Trophoblast cell (in vitro differentiated cells and primary cell): Measurements from ENCODE around the gene PCBD1.

Experiments used
- DNase-seq, 2 donors: peaks; one replicate each; pipeline ENCODE4 v3.0.0-alpha.2; 2016
- H2AFZ ChIP-seq: 2 replicates; pipeline ENCODE4 v1.6.1; 2013; ENCODE audit warnings: low read length, moderate library complexity, mild to moderate bottlenecking; ENCODE audit not compliant: insufficient read depth, poor library complexity
- H2AK5ac ChIP-seq: 2 replicates; pipeline ENCODE4 v1.6.1; 2013; ENCODE audit warnings: mild to moderate bottlenecking, low read length
- H2BK120ac ChIP-seq: 2 replicates; pipeline ENCODE4 v1.6.1; 2013; ENCODE audit warnings: low read length, mild to moderate bottlenecking, moderate library complexity; ENCODE audit not compliant: insufficient read depth, poor library complexity
- H2BK12ac ChIP-seq: 2 replicates; pipeline ENCODE4 v1.6.1; 2013; ENCODE audit warnings: mild to moderate bottlenecking, low read length, moderate library complexity
- H2BK5ac ChIP-seq: 2 replicates; pipeline ENCODE4 v1.6.1; 2013; ENCODE audit warnings: low read length, low read depth, moderate library complexity, mild to moderate bottlenecking; ENCODE audit not compliant: poor library complexity
- H3K14ac ChIP-seq: 2 replicates; pipeline ENCODE4 v1.6.1; 2013; ENCODE audit warnings: mild to moderate bottlenecking, low read length
- H3K18ac ChIP-seq: 2 replicates; pipeline ENCODE4 v1.6.1; 2013; ENCODE audit warnings: mild to moderate bottlenecking, low read length
- H3K23ac ChIP-seq: 2 replicates; pipeline ENCODE4 v1.6.1; 2013; ENCODE audit warnings: low read length
- H3K27ac ChIP-seq: 2 replicates; pipeline ENCODE4 v1.5.1; 2013; ENCODE audit warnings: low read depth, mild to moderate bottlenecking, inconsistent platforms, low read length, moderate library complexity
- H3K27me3 ChIP-seq: 2 replicates; pipeline ENCODE4 v1.6.1; 2013; ENCODE audit warnings: inconsistent platforms, mild to moderate bottlenecking, low read length, moderate library complexity; ENCODE audit not compliant: insufficient read depth
- H3K36me3 ChIP-seq, 2 experiments: 1 replicate in 1 of 2; 2 replicates in 1 of 2; pipeline ENCODE4 v1.6.1; 2013; ENCODE audit warnings: low read length in 2 of 2, mild to moderate bottlenecking in 2 of 2, moderate library complexity in 1 of 2; ENCODE audit not compliant: insufficient read depth in 2 of 2, control insufficient read depth in 1 of 2
- H3K4ac ChIP-seq: 2 replicates; pipeline ENCODE4 v1.6.1; 2013; ENCODE audit warnings: low read depth, mild to moderate bottlenecking, low read length, moderate library complexity
- H3K4me1 ChIP-seq, 2 experiments: 1 replicate in 1 of 2; 2 replicates in 1 of 2; pipeline ENCODE4 v1.6.1; 2013; ENCODE audit warnings: low read length in 2 of 2, mild to moderate bottlenecking in 2 of 2, moderate library complexity in 1 of 2; ENCODE audit not compliant: insufficient read depth in 2 of 2, control insufficient read depth in 1 of 2
- H3K4me2 ChIP-seq: 2 replicates; pipeline ENCODE4 v1.6.1; 2013; ENCODE audit warnings: inconsistent platforms, mild to moderate bottlenecking, low read length, moderate library complexity
- H3K4me3 ChIP-seq: 2 replicates; pipeline ENCODE4 v1.5.1; 2013; ENCODE audit warnings: mild to moderate bottlenecking, low read depth, low read length, inconsistent platforms
- H3K79me1 ChIP-seq: one replicate; pipeline ENCODE4 v1.6.1; 2013; ENCODE audit warnings: low read length
- H3K79me2 ChIP-seq: 2 replicates; pipeline ENCODE4 v1.6.1; 2013; ENCODE audit warnings: low read length, mild to moderate bottlenecking; ENCODE audit not compliant: control insufficient read depth, insufficient read depth, poor library complexity
- H3K9ac ChIP-seq: 2 replicates; pipeline ENCODE4 v1.6.1; 2013; ENCODE audit warnings: mild to moderate bottlenecking, low read length
- H3K9me3 ChIP-seq: 2 replicates; pipeline ENCODE4 v1.6.1; 2013; ENCODE audit warnings: low read depth, mild to moderate bottlenecking, control low read depth, inconsistent platforms, low read length; ENCODE audit not compliant: insufficient read depth
- H4K12ac ChIP-seq: 2 replicates; pipeline ENCODE4 v1.6.1; 2013; ENCODE audit warnings: low read depth, mild to moderate bottlenecking, low read length, moderate library complexity
- H4K8ac ChIP-seq: 2 replicates; pipeline ENCODE4 v1.6.1; 2013; ENCODE audit warnings: low read depth, mild to moderate bottlenecking, low read length, moderate library complexity
- H4K91ac ChIP-seq: one replicate; pipeline ENCODE4 v1.6.1; 2013; ENCODE audit warnings: low read depth, mild to moderate bottlenecking, low read length, moderate library complexity
- WGBS: extraction: QIAGEN DNeasy Blood & Tissue Kit; methylation state at CpG from one replicate; pipeline ENCODE4 v1.1.7; 2013; ENCODE audit warnings: missing lambda C conversion rate; ENCODE audit not compliant: insufficient read length, insufficient coverage; ENCODE audit errors: extremely low coverage; 5-methylcytosine and 5-hydroxymethylcytosine counted together

Gene PCBD1

GRCh38 chr10:70834441-70835151, 53.8 kb downstream of the PCBD1 start:
- Histone ChIP-seq H3K4me1 (peaks cover 13 to 24% of the 10 kb centered on the region in 2 experiments), H3K23ac (no peak overlapping the region), H3K4ac (no peak overlapping the region), H2BK120ac (no peak overlapping the region), H3K27ac (no peak overlapping the region), H3K14ac (no peak overlapping the region), H3K79me1 (peaks cover 7% of the 10 kb centered on the region), H2AFZ (no peak overlapping the region), H3K18ac (no peak overlapping the region), H2BK12ac (no peak overlapping the region), H4K8ac (no peak overlapping the region), H3K9ac (no peak overlapping the region), H2AK5ac (no peak overlapping the region), H2BK5ac (no peak overlapping the region), H3K36me3 (peaks cover 0 to 5% of the 10 kb centered on the region in 2 experiments), H3K4me3 (no peak overlapping the region), H4K91ac (no peak overlapping the region), H3K27me3 (no peaks in the 10 kb centered on the region), H3K9me3 (no peaks in the 10 kb centered on the region), H4K12ac (no peak overlapping the region), H3K79me2 (no peaks in the 10 kb centered on the region), H3K4me2 (no peak overlapping the region)
- no CpG with 5 or more reads among the region's 7 CpGs for WGBS
- DNase-seq: no peak

- Histone ChIP-seq H4K8ac (peak overlapping the region; percentile 16), H3K27me3 (no peaks in the 10 kb centered on the region), H3K4me1 (peaks cover 13 to 25% of the 10 kb centered on the region in 2 experiments), H4K12ac (no peak overlapping the region), H2BK12ac (no peak overlapping the region), H2AFZ (no peak overlapping the region), H2BK120ac (no peak overlapping the region), H3K9me3 (no peaks in the 10 kb centered on the region), H3K4me3 (no peak overlapping the region), H2BK5ac (no peak overlapping the region), H3K14ac (no peak overlapping the region), H3K4me2 (no peak overlapping the region), H3K79me2 (no peaks in the 10 kb centered on the region), H4K91ac (no peak overlapping the region), H3K23ac (no peak overlapping the region), H3K79me1 (peaks cover 7% of the 10 kb centered on the region), H3K9ac (no peak overlapping the region), H2AK5ac (no peak overlapping the region), H3K27ac (no peak overlapping the region), H3K36me3 (peaks cover 0 to 5% of the 10 kb centered on the region in 2 experiments), H3K4ac (peak overlapping the region; percentile 30), H3K18ac (no peak overlapping the region)
- no CpG with 5 or more reads among the region's 5 CpGs for WGBS
- no peak for DNase-seq
Measured at GRCh38 chr10:70834021-70834420, 54.3 kb downstream of the PCBD1 start.

DNA sequence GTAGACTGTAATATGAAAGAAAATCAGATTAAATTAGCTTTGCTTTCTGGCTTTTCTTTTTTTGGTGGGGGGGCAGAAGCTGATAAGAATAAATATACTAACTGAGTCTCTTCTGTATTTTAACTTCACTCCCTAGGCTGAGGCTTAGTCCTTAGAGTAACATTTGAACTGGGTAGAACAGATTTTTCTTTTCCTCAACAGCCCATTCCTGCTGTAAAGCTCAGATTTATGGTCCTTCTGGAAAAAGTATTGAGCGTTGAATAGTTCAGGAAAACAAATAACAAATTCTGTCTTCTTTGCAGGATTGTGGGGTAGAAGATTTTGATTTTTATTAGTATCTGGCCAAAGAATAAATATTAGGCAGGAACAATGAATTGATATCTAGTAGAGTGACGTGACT, 54.8 kb downstream of the PCBD1 start:
- Histone ChIP-seq H4K91ac (no peak overlapping the region), H2AK5ac (no peak overlapping the region), H3K14ac (no peak overlapping the region), H3K79me2 (no peaks in the 10 kb centered on the region), H3K36me3 (peaks cover 0 to 5% of the 10 kb centered on the region in 2 experiments), H3K23ac (no peak overlapping the region), H3K79me1 (peaks cover 7% of the 10 kb centered on the region), H3K4me3 (no peak overlapping the region), H2BK120ac (no peak overlapping the region), H3K27ac (no peak overlapping the region), H2AFZ (no peak overlapping the region), H4K8ac (peak overlapping the region; percentile 16), H3K18ac (no peak overlapping the region), H3K27me3 (no peaks in the 10 kb centered on the region), H3K4me2 (no peak overlapping the region), H3K4me1 (peaks cover 16 to 28% of the 10 kb centered on the region in 2 experiments), H3K4ac (no peak overlapping the region), H3K9ac (no peak overlapping the region), H4K12ac (no peak overlapping the region), H2BK12ac (no peak overlapping the region), H2BK5ac (no peak overlapping the region), H3K9me3 (no peaks in the 10 kb centered on the region)
- no peak for DNase-seq
- WGBS: no CpG with 5 or more reads among the region's 2 CpGs
